Measurements from ENCODE around the gene RBM15B.
A peak's percentile ranks its signal among the peaks of the same experiment; 100 is the strongest.

RBM15B gene

GRCh38 chr3:51379301-51379700, 11.8 kb upstream of the RBM15B start:
- DNase-seq (no peak), ATAC-seq (ENCODE audit: insufficient read depth, low read depth) (peak; percentile 27; the same call in 1 of the 3 replicates)
- Histone ChIP-seq H3K36me3 (ENCODE audit: insufficient read depth, low read length) (no peaks in the 10 kb centered on the region; the same call in 1 of the 2 replicates), H2AFZ (ENCODE audit: low read depth, low read length) (no peak overlapping the region), H3K27me3 (ENCODE audit: insufficient read depth, low read length, poor library complexity) (peaks cover 3% of the 10 kb centered on the region), H3K79me2 (ENCODE audit: insufficient read depth, low read length) (peaks cover 11% of the 10 kb centered on the region), H3K4me2 (ENCODE audit: insufficient read depth, low read length) (no peak overlapping the region), H3K9me3 (ENCODE audit: insufficient read depth, low read length, severe bottlenecking) (no peaks in the 10 kb centered on the region), H3K27ac (ENCODE audit: low read length) (no peak overlapping the region), H3K9ac (ENCODE audit: low read depth, low read length) (no peak overlapping the region), H4K20me1 (ENCODE audit: insufficient read depth, low read length) (no peaks in the 10 kb centered on the region), H3K4me3 (ENCODE audit: low read depth in 1 of 2, low read length in 2 of 2) (no peak overlapping the region), H3K4me1 (ENCODE audit: insufficient read depth, low read length) (peaks cover 13% of the 10 kb centered on the region)
- TF ChIP-seq CTCF (IDR thresholded peaks at IDR 0.05; ENCODE audit: borderline replicate concordance, extremely low read depth, low read length, poor library complexity, severe bottlenecking) (no peak), EZH2 (IDR thresholded peaks at IDR 0.05; ENCODE audit: borderline replicate concordance, low read depth, low read length, severe bottlenecking) (no peak)

GRCh38 chr3:51379746-51380455, 11.2 kb upstream of the RBM15B start:
- H3K27me3 ChIP-seq (ENCODE audit: insufficient read depth, low read length, poor library complexity): peaks cover 3% of the 10 kb centered on the region
- H3K79me2 ChIP-seq (ENCODE audit: insufficient read depth, low read length): peaks cover 16% of the 10 kb centered on the region
- ATAC-seq (ENCODE audit: insufficient read depth, low read depth) (no peak), DNase-seq (no peak)
- H2AFZ ChIP-seq (ENCODE audit: low read depth, low read length): no peak overlapping the region
- H4K20me1 ChIP-seq (ENCODE audit: insufficient read depth, low read length): no peaks in the 10 kb centered on the region
- no peak overlapping the region for H3K9ac ChIP-seq (ENCODE audit: low read depth, low read length)
- no peak overlapping the region for H3K4me2 ChIP-seq (ENCODE audit: insufficient read depth, low read length)
- no peak overlapping the region for H3K4me3 ChIP-seq (ENCODE audit: low read depth in 1 of 2, low read length in 2 of 2)
- no peak overlapping the region for H3K27ac ChIP-seq (ENCODE audit: low read length)
- peaks cover 13% of the 10 kb centered on the region for H3K4me1 ChIP-seq (ENCODE audit: insufficient read depth, low read length)
- no peaks in the 10 kb centered on the region for H3K9me3 ChIP-seq (ENCODE audit: insufficient read depth, low read length, severe bottlenecking)
- H3K36me3 ChIP-seq (ENCODE audit: insufficient read depth, low read length): no peaks in the 10 kb centered on the region; the same call in 1 of the 2 replicates
- TF ChIP-seq CTCF (IDR thresholded peaks at IDR 0.05; ENCODE audit: borderline replicate concordance, extremely low read depth, low read length, poor library complexity, severe bottlenecking) (no peak), EZH2 (IDR thresholded peaks at IDR 0.05; ENCODE audit: borderline replicate concordance, low read depth, low read length, severe bottlenecking) (no peak)

- peaks cover 3% of the 10 kb centered on the region for H3K27me3 ChIP-seq (ENCODE audit: insufficient read depth, low read length, poor library complexity)
- H3K27ac ChIP-seq (ENCODE audit: low read length): no peak overlapping the region
- H3K4me2 ChIP-seq (ENCODE audit: insufficient read depth, low read length): no peak overlapping the region
- H4K20me1 ChIP-seq (ENCODE audit: insufficient read depth, low read length): peaks cover 2% of the 10 kb centered on the region; the same call in 1 of the 2 replicates
- H3K4me1 ChIP-seq (ENCODE audit: insufficient read depth, low read length): peaks cover 15% of the 10 kb centered on the region
- H3K36me3 ChIP-seq (ENCODE audit: insufficient read depth, low read length): peaks cover under 1% of the 10 kb centered on the region; the same call in 1 of the 2 replicates
- H3K9ac ChIP-seq (ENCODE audit: low read depth, low read length): no peak overlapping the region
- TF ChIP-seq EZH2 (IDR thresholded peaks at IDR 0.05; ENCODE audit: borderline replicate concordance, low read depth, low read length, severe bottlenecking): no peak
- TF ChIP-seq CTCF (IDR thresholded peaks at IDR 0.05; ENCODE audit: borderline replicate concordance, extremely low read depth, low read length, poor library complexity, severe bottlenecking): no peak
- H2AFZ ChIP-seq (ENCODE audit: low read depth, low read length): no peak overlapping the region
- no peak overlapping the region for H3K4me3 ChIP-seq (ENCODE audit: low read depth in 1 of 2, low read length in 2 of 2)
- DNase-seq (no peak), ATAC-seq (ENCODE audit: insufficient read depth, low read depth) (no peak)
- no peaks in the 10 kb centered on the region for H3K9me3 ChIP-seq (ENCODE audit: insufficient read depth, low read length, severe bottlenecking)
- peaks cover 24% of the 10 kb centered on the region for H3K79me2 ChIP-seq (ENCODE audit: insufficient read depth, low read length)
Measured at GRCh38 chr3:51380601-51381332, 10.3 kb upstream of the RBM15B start.
